ENCODE measurements around the gene NEK1. TPM values are rescaled to one million over a fixed set of nuclear protein-coding genes. Genes with fewer than 3 reads are reported as not detected.

NEK1 gene
- total and polyA plus RNA-seq, 8 donors = 2.1 to 8.3 (median 4.1) TPM

DNA sequence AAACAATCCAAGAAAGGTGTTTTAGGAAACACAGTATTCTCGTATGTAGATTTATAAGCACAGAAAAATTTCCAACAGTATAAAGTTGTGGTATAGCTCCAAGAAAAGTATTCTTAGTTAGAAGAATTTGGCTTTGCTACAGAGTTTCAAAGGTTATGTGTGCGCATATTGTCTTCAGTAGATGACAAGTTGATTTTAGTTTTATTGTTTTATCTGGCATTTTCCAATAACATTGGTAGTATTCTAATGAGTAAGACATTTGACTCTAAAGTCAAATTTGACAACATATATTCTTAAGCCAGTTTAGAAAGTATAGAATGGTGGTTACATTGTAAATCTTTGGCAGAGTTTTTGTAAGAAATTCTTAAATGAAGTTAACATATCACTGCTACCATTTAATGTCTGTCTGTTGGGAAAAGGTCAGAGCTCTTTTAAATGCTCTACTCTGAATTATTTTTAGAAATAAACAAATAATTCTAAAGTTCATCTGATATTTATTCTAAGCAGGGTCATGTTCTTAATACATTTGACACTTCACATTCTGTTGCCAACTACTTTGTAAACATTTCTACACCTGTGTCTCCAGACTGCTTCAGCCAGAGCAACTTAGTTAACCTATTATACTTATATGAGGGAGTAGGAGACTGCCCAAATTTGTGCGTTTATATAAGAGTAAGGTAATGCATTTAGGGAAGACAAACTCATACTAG is 38.0 kb upstream of the NEK1 start:
- Histone ChIP-seq H3K27ac (peak overlapping the region; percentile 22 to 86 (median 66)), H3K27me3 (no peaks in the 10 kb centered on the region), H3K36me3 (no peaks in the 10 kb centered on the region), H3K4me1 (peaks cover 23 to 43% (median 35%) of the 10 kb centered on the region in 3 donors), H3K9me3 (no peaks in the 10 kb centered on the region), H3K4me3 (no peak overlapping the region)
- 14% methylated on average over 3 of the region's 3 CpGs for WGBS, 2 donors
- intact Hi-C loops (cut with DNase I) = no loop called here
- FAIRE-seq (peak; percentile 39), ATAC-seq (peak; percentile 82 to 89 (median 87)), DNase-seq (no peak)
- TF ChIP-seq, protein P1, sequence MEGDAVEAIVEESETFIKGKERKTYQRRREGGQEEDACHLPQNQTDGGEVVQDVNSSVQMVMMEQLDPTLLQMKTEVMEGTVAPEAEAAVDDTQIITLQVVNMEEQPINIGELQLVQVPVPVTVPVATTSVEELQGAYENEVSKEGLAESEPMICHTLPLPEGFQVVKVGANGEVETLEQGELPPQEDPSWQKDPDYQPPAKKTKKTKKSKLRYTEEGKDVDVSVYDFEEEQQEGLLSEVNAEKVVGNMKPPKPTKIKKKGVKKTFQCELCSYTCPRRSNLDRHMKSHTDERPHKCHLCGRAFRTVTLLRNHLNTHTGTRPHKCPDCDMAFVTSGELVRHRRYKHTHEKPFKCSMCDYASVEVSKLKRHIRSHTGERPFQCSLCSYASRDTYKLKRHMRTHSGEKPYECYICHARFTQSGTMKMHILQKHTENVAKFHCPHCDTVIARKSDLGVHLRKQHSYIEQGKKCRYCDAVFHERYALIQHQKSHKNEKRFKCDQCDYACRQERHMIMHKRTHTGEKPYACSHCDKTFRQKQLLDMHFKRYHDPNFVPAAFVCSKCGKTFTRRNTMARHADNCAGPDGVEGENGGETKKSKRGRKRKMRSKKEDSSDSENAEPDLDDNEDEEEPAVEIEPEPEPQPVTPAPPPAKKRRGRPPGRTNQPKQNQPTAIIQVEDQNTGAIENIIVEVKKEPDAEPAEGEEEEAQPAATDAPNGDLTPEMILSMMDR (IDR thresholded peaks at IDR 0.05) = no peak

DNA sequence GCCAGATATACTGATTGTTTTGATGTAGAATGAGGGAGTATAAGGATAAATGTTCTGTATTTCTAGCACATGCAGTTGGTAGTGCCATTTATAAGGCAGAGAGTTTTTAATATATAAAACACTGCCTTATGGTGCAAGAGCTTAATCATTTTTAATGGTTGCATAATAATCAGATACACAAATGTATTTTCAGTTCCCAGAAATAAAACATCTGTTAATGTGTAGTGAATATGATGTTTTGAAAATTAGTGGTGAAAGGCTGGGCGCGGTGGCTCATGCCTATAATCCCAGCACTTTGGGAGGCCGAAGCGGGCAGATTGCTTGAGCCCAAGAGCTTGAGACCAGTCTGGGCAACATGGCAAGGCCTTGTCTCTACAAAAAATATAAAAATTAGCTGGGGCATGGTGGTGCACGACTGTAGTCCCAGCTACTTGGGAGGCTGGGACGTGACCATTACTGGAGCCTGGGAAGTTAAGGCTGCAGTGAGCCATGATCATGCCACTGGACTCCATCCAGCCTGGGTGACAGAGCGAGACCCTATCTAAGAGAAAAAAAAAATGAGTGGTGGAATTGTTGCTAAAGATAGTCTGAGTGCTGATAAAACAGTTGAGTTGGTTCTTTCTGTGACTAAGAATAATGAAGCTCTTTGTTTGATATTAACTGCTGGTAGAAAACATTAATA is 37.3 kb upstream of the NEK1 start:
- H3K27ac ChIP-seq = peak overlapping the region; percentile 22 to 86 (median 66)
- no peaks in the 10 kb centered on the region for H3K9me3 ChIP-seq
- TF ChIP-seq, protein P1 (IDR thresholded peaks at IDR 0.05) = no peak
- intact Hi-C loops (cut with DNase I) = no loop called here
- H3K27me3 ChIP-seq = no peaks in the 10 kb centered on the region
- no peaks in the 10 kb centered on the region for H3K36me3 ChIP-seq
- DNase-seq = peak in 4 of 6 donors; percentile 36 to 67 (median 44)
- no peak overlapping the region for H3K4me3 ChIP-seq
- FAIRE-seq = no peak
- peak; percentile 70 to 84 (median 82) for ATAC-seq
- H3K4me1 ChIP-seq = peaks cover 23 to 43% (median 31%) of the 10 kb centered on the region in 3 donors
- 27 to 31% methylated on average over 7 of the region's 7 CpGs for WGBS, 2 donors

DNA sequence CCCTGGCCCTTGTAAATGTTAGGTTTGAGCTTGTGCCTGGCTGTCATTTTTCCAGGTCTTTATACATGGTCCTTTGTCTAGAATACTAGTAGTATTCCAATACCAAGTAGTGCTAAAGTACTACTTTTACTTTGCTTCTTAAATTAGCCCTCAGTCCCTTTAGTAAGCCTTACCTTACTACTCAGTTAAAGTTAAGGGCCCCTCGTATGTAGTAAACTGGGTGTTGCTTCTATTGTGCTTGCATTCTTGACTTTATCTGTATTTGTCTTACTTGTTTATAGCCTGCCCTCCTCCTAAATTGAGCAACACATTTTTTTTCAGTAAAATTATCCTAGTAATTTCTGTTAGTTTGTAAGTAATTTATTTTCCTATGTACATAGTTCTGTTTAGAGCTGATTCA is 33.2 kb upstream of the NEK1 start:
- TF ChIP-seq, protein P1 (IDR thresholded peaks at IDR 0.05) = no peak

GRCh38 chr4:169644802-169645201 is 32.4 kb upstream of the NEK1 start:
- no peaks in the 10 kb centered on the region for H3K9me3 ChIP-seq
- FAIRE-seq = no peak
- intact Hi-C loops (cut with DNase I) = no loop called here
- H3K4me1 ChIP-seq = peaks cover 12 to 25% (median 16%) of the 10 kb centered on the region in 3 donors
- no peak for ATAC-seq
- H3K36me3 ChIP-seq = no peaks in the 10 kb centered on the region
- H3K27me3 ChIP-seq = no peaks in the 10 kb centered on the region
- 93 to 94% methylated on average over 7 of the region's 7 CpGs for WGBS, 2 donors
- TF ChIP-seq, protein P1 (IDR thresholded peaks at IDR 0.05) = no peak
- H3K4me3 ChIP-seq = no peak overlapping the region
- no peak for DNase-seq
- no peak overlapping the region for H3K27ac ChIP-seq

More for the DNA sequence above, 33.2 kb upstream of the NEK1 start:
- intact Hi-C loops (cut with DNase I) = no loop called here
- no peak for DNase-seq
- 24 to 30% methylated on average over 1 of the region's 1 CpG for WGBS, 2 donors
- no peak overlapping the region for H3K27ac ChIP-seq
- FAIRE-seq = no peak
- no peaks in the 10 kb centered on the region for H3K36me3 ChIP-seq
- no peaks in the 10 kb centered on the region for H3K9me3 ChIP-seq
- H3K27me3 ChIP-seq = no peaks in the 10 kb centered on the region
- H3K4me1 ChIP-seq = peaks cover 11 to 23% (median 13%) of the 10 kb centered on the region in 3 donors
- H3K4me3 ChIP-seq = no peak overlapping the region
- ATAC-seq = no peak

Data from pancreas (tissue), 10 donors.